HCT116 (cell line): ENCODE measurements around the gene LMBRD2. TPM values are rescaled to one million over a fixed set of nuclear protein-coding genes. Genes with fewer than 3 reads are reported as not detected.

Source experiments
- ATAC-seq: fragments of 200-7000 bp; cut with Tn5 transposase; 2 replicates; pipeline ENCODE4 v1.9.1; 2020; ENCODE audit warnings: mild to moderate bottlenecking, moderate library complexity
- BruUV-seq: library from RNA; stranded (reverse); fragments of 400-500 nt; replicated peaks from 2 replicates; lab custom pipeline; 2021; lab: Mats Ljungman, UMichigan
- CTCF ChIA-PET: fragments of 300-600 bp; sonication (Branson Sonifier 250); formaldehyde crosslinking; loops from one replicate; lab custom pipeline; 2021; ENCODE audit warnings: antibody characterized with exemption; lab: Charles Lee
- POLR2A ChIA-PET: fragments of 300-600, 350-600 bp; sonication (Branson Sonifier 250); formaldehyde crosslinking; loops from one replicate; lab custom pipeline; 2021; ENCODE audit warnings: antibody characterized with exemption; lab: Charles Lee
- RAD21 ChIA-PET, 2 experiments: fragments of 300-600 bp; sonication (Branson Sonifier 250); formaldehyde crosslinking; loops; one replicate each; lab custom pipeline; 2023; ENCODE audit warnings: low total read pairs in 2 of 2; ENCODE audit not compliant: uncharacterized antibody in 2 of 2, unreplicated experiment in 2 of 2, low non-redundant PET in 1 of 2; lab: Charles Lee
- DNase-seq: peaks from one replicate; pipeline ENCODE4 v3.0.0-alpha.2; 2010; ENCODE audit warnings: low read depth, low spot score
- H2AFZ ChIP-seq: fragments of 200-600 bp; shearing (Covaris generic), sonication (generic); 2 replicates; pipeline ENCODE4 v1.6.1; 2017; ENCODE audit warnings: low read depth, mixed run types, mixed read lengths, antibody characterized with exemption, low read length; ENCODE audit not compliant: poor library complexity, severe bottlenecking
- H3K27ac ChIP-seq: 2 replicates; pipeline ENCODE4 v1.5.1; 2012; ENCODE audit warnings: low read depth, low read length
- H3K27me3 ChIP-seq: fragments of 200-600 bp; sonication (generic); 2 replicates; pipeline ENCODE4 v1.6.1; 2016; ENCODE audit warnings: mixed run types, low read length, mixed read lengths; ENCODE audit not compliant: insufficient read depth
- H3K36me3 ChIP-seq, 2 experiments: fragments of 200-500 bp in 1 of 2; fragments of 200-600 bp in 1 of 2; sonication (Bioruptor generic) in 1 of 2; sonication (generic) in 1 of 2; 2 replicates each; pipeline versions ENCODE4 v1.5.1 to v1.6.1; 2014 to 2016; ENCODE audit warnings: low read length in 2 of 2, inconsistent platforms in 1 of 2, mixed read lengths in 1 of 2, mixed run types in 1 of 2; ENCODE audit not compliant: insufficient read depth in 2 of 2, control insufficient read depth in 1 of 2
- H3K4me1 ChIP-seq, 2 experiments: fragments of 200-600 bp in 1 of 2; sonication (generic) in 1 of 2; 2 replicates each; pipeline versions ENCODE4 v1.5.1 to v1.6.1; 2012 to 2017; ENCODE audit warnings: low read length in 2 of 2, inconsistent platforms in 1 of 2, mild to moderate bottlenecking in 1 of 2, mixed read lengths in 1 of 2, mixed run types in 1 of 2, moderate library complexity in 1 of 2; ENCODE audit not compliant: insufficient read depth in 2 of 2, control insufficient read depth in 1 of 2
- H3K4me2 ChIP-seq: fragments of 200-600 bp; sonication (generic); 2 replicates; pipeline ENCODE4 v1.6.1; 2017; ENCODE audit warnings: mixed run types, low read length, mixed read lengths
- H3K4me3 ChIP-seq, 2 experiments: fragments of 200-600 bp in 1 of 2; sonication (generic) in 1 of 2; replicated peaks in 1 of 2; 2 replicates each; pipeline ENCODE4 v1.5.1; 2011 to 2016; ENCODE audit warnings: low read length in 2 of 2, control low read depth in 1 of 2, low read depth in 1 of 2, mild to moderate bottlenecking in 1 of 2, mixed read lengths in 1 of 2, mixed run types in 1 of 2
- H3K79me2 ChIP-seq: fragments of 200-600 bp; sonication (generic); 2 replicates; pipeline ENCODE4 v1.6.1; 2017; ENCODE audit warnings: mild to moderate bottlenecking, mixed run types, low read length, moderate library complexity, mixed read lengths; ENCODE audit not compliant: insufficient read depth
- H3K9ac ChIP-seq: fragments of 200-600 bp; sonication (generic); 2 replicates; pipeline ENCODE4 v1.6.1; 2016; ENCODE audit warnings: low read length, mixed read lengths
- H3K9me2 ChIP-seq: fragments of 200-600 bp; sonication (generic), shearing (Covaris generic); 2 replicates; pipeline ENCODE4 v1.6.1; 2017; ENCODE audit warnings: mixed run types, mild to moderate bottlenecking, moderate library complexity; ENCODE audit not compliant: insufficient read depth
- H3K9me3 ChIP-seq, 2 experiments: fragments of 200-500 bp in 1 of 2; fragments of 200-600 bp in 1 of 2; sonication (Bioruptor generic) in 1 of 2; sonication (generic) in 1 of 2; 2 replicates each; pipeline ENCODE4 v1.6.1; 2014 to 2017; ENCODE audit warnings: low read length in 2 of 2, mixed read lengths in 2 of 2, inconsistent platforms in 1 of 2, low read depth in 1 of 2, mild to moderate bottlenecking in 1 of 2, mixed run types in 1 of 2, moderate library complexity in 1 of 2; ENCODE audit not compliant: control insufficient read depth in 1 of 2, insufficient read depth in 1 of 2
- H4K20me1 ChIP-seq: fragments of 200-600 bp; sonication (generic), shearing (Covaris generic); 2 replicates; pipeline ENCODE4 v1.6.1; 2017; ENCODE audit warnings: mixed run types, mild to moderate bottlenecking, moderate library complexity; ENCODE audit not compliant: insufficient read depth
- ELF1 ChIP-seq: IDR thresholded peaks from 2 replicates; pipeline ENCODE4 v1.6.1; 2012; ENCODE audit warnings: low read depth, borderline replicate concordance
- JUND ChIP-seq: IDR thresholded peaks from 2 replicates; pipeline ENCODE4 v1.6.1; 2012
- SRF ChIP-seq: IDR thresholded peaks from 2 replicates; pipeline ENCODE4 v1.6.1; 2012; ENCODE audit warnings: low read depth
- TCF7L2 ChIP-seq: IDR thresholded peaks from 2 replicates; pipeline ENCODE4 v1.7.0; 2011; ENCODE audit warnings: borderline replicate concordance, inconsistent platforms; ENCODE audit not compliant: insufficient read depth, insufficient read length; ENCODE audit errors: extremely low read depth
- ZNF274 ChIP-seq: fragments of 200-500 bp; sonication (Bioruptor generic); IDR thresholded peaks from 2 replicates; pipeline ENCODE4 v1.6.1; 2014; ENCODE audit warnings: mild to moderate bottlenecking, low read depth, low read length, inconsistent platforms
- intact Hi-C: fragments of 100-400 bp; cut with micrococcal nuclease; formaldehyde crosslinking; loops from 2 replicates; pipeline ENCODE4 v1.10.0; 2022
- total RNA-seq: library from RNA; stranded (reverse); gene quantifications from one replicate; pipeline ENCODE4 v1.2.1, GENCODE V29; 2021; ENCODE audit not compliant: unreplicated experiment
- TF ChIP-seq, protein P1 (sequence below): IDR thresholded peaks from 2 replicates; pipeline ENCODE4 v1.6.1; 2012
- TF ChIP-seq, protein P2 (sequence below): IDR thresholded peaks from 2 replicates; pipeline ENCODE4 v1.6.1; 2012; ENCODE audit warnings: low read depth
- TF ChIP-seq, protein P3 (sequence below), 3 experiments: fragments of 200-600 bp in 1 of 3; sonication (generic) in 1 of 3; IDR thresholded peaks in 2 of 3; conservative IDR thresholded peaks in 1 of 3; 2 replicates each; pipeline ENCODE4 v1.5.1; 2012 to 2017; ENCODE audit warnings: low read depth in 2 of 3, low read length in 2 of 3, antibody characterized with exemption in 1 of 3, borderline replicate concordance in 1 of 3, control low read depth in 1 of 3, mild to moderate bottlenecking in 1 of 3, mixed read lengths in 1 of 3, mixed run types in 1 of 3, moderate library complexity in 1 of 3; ENCODE audit not compliant: insufficient read depth in 1 of 3

The LMBRD2 gene
- total RNA-seq, 1 experiment from 2014 or later = 1.1 TPM

DNA sequence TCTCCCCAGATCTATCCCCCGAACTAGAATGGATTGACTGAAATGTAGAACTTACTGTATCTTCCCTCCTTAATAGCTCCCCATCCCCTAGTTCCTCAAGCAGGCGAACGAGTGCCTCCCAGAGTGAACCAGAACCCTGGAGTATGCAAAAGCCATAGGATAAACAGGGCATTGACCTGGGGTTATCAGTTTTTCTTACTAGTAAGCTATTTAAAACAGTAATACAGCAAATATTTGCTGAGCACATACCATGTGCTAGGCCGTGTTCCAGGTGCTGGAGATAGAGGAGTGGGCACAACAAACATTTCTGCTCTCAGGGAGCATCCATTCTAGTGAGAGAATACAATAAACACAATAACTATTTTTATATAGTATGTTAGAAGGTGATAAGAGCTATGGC, 2.0 kb upstream of the LMBRD2 start:
- H3K4me1 ChIP-seq = peaks cover 6 to 12% of the 10 kb centered on the region in 2 experiments; a peak in 3 of 4 replicates
- H2AFZ ChIP-seq = no peak overlapping the region
- no peak for DNase-seq
- no TSS peak for BruUV-seq
- no peaks in the 10 kb centered on the region; the same call in 1 of the 2 replicates for H4K20me1 ChIP-seq
- no peaks in the 10 kb centered on the region for H3K27me3 ChIP-seq
- RAD21 ChIA-PET = no interaction called here
- H3K36me3 ChIP-seq = peaks cover 26 to 34% of the 10 kb centered on the region in 2 experiments; a peak in 3 of 4 replicates
- H3K9me3 ChIP-seq = no peaks in the 10 kb centered on the region
- intact Hi-C loops = loop anchor here (5.0 kb wide), 1 partner anchor 89 kb away; the partner anchor contains the start of gene NADK2
- H3K79me2 ChIP-seq = peaks cover 64% of the 10 kb centered on the region
- H3K4me3 ChIP-seq = no peak overlapping the region
- no peak overlapping the region for H3K27ac ChIP-seq
- H3K9me2 ChIP-seq = no peaks in the 10 kb centered on the region
- no peak overlapping the region for H3K9ac ChIP-seq
- ATAC-seq = no peak
- POLR2A ChIA-PET = no interaction called here
- TF ChIP-seq ZNF274 (no peak), SRF (no peak), JUND (no peak), TCF7L2 (no peak), ELF1 (no peak)
- TF ChIP-seq, protein P1, sequence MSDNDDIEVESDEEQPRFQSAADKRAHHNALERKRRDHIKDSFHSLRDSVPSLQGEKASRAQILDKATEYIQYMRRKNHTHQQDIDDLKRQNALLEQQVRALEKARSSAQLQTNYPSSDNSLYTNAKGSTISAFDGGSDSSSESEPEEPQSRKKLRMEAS = no peak
- TF ChIP-seq, protein P2, sequence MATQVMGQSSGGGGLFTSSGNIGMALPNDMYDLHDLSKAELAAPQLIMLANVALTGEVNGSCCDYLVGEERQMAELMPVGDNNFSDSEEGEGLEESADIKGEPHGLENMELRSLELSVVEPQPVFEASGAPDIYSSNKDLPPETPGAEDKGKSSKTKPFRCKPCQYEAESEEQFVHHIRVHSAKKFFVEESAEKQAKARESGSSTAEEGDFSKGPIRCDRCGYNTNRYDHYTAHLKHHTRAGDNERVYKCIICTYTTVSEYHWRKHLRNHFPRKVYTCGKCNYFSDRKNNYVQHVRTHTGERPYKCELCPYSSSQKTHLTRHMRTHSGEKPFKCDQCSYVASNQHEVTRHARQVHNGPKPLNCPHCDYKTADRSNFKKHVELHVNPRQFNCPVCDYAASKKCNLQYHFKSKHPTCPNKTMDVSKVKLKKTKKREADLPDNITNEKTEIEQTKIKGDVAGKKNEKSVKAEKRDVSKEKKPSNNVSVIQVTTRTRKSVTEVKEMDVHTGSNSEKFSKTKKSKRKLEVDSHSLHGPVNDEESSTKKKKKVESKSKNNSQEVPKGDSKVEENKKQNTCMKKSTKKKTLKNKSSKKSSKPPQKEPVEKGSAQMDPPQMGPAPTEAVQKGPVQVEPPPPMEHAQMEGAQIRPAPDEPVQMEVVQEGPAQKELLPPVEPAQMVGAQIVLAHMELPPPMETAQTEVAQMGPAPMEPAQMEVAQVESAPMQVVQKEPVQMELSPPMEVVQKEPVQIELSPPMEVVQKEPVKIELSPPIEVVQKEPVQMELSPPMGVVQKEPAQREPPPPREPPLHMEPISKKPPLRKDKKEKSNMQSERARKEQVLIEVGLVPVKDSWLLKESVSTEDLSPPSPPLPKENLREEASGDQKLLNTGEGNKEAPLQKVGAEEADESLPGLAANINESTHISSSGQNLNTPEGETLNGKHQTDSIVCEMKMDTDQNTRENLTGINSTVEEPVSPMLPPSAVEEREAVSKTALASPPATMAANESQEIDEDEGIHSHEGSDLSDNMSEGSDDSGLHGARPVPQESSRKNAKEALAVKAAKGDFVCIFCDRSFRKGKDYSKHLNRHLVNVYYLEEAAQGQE = no peak
- TF ChIP-seq, protein P3, sequence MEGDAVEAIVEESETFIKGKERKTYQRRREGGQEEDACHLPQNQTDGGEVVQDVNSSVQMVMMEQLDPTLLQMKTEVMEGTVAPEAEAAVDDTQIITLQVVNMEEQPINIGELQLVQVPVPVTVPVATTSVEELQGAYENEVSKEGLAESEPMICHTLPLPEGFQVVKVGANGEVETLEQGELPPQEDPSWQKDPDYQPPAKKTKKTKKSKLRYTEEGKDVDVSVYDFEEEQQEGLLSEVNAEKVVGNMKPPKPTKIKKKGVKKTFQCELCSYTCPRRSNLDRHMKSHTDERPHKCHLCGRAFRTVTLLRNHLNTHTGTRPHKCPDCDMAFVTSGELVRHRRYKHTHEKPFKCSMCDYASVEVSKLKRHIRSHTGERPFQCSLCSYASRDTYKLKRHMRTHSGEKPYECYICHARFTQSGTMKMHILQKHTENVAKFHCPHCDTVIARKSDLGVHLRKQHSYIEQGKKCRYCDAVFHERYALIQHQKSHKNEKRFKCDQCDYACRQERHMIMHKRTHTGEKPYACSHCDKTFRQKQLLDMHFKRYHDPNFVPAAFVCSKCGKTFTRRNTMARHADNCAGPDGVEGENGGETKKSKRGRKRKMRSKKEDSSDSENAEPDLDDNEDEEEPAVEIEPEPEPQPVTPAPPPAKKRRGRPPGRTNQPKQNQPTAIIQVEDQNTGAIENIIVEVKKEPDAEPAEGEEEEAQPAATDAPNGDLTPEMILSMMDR (IDR thresholded peaks at IDR 0.05 in 2 of 3, conservative IDR thresholded peaks at IDR 0.05 in 1 of 3; ENCODE audit: borderline replicate concordance in 1 of 3, insufficient read depth in 1 of 3, low read depth in 2 of 3, low read length in 2 of 3) = no peak
- CTCF ChIA-PET = no interaction called here
- no peak overlapping the region for H3K4me2 ChIP-seq
